GM10248 (cell line): ENCODE results near the gene DUOXA2.
A peak's percentile ranks its signal among the peaks of the same experiment; 100 is the strongest.

Experiments
- CTCF ChIA-PET: fragments of 300-600 bp; sonication (Branson Sonifier 250); formaldehyde crosslinking; extraction: SDS; loops from one replicate; lab custom pipeline; 2021; ENCODE audit warnings: antibody characterized with exemption; lab: Yijun Ruan, JAX
- POLR2A ChIA-PET: fragments of 350-650 bp; sonication (Branson Sonifier 250); formaldehyde crosslinking; extraction: SDS; loops from one replicate; lab custom pipeline; 2020; ENCODE audit warnings: antibody characterized with exemption; lab: Yijun Ruan, JAX
- DNase-seq: peaks from one replicate; pipeline ENCODE4 v3.0.0; 2012; ENCODE audit errors: extremely low spot score
- CTCF ChIP-seq: IDR thresholded peaks from 2 replicates; pipeline ENCODE4 v1.5.1; 2012; ENCODE audit warnings: mild to moderate bottlenecking, low read depth; ENCODE audit errors: extremely low read depth, missing control alignments, control extremely low read depth

DUOXA2 gene

GRCh38 chr15:45121020-45121419, 6.9 kb downstream of the DUOXA2 start:
- no peak for DNase-seq
- ChIA-PET POLR2A (no interaction called here), CTCF (interaction anchor here (0.7 to 5.8 kb wide), 7 partner anchors 9 to 152 kb away, joined by 3 to 44 read pairs (median 4); no protein-coding TSS in a partner anchor)
- no peak for TF ChIP-seq CTCF

- ChIA-PET CTCF (interaction anchor here (0.7 to 5.8 kb wide), 6 partner anchors 10 to 110 kb away, joined by 3 to 44 read pairs (median 3); no protein-coding TSS in a partner anchor), POLR2A (interaction anchor here (0.6 kb wide), 1 partner anchor 41 kb away, joined by 3 read pairs; no protein-coding TSS in a partner anchor)
- no peak for TF ChIP-seq CTCF
- DNase-seq, result no peak
These were observed 7.7 kb downstream of the DUOXA2 start for GRCh38 chr15:45121706-45122417.

GRCh38 chr15:45122719-45123118, 8.6 kb downstream of the DUOXA2 start:
- no peak for TF ChIP-seq CTCF
- CTCF ChIA-PET, result interaction anchor here (1.3 to 5.8 kb wide), 3 partner anchors 11 to 83 kb away, joined by 3 to 44 read pairs (median 6); no protein-coding TSS in a partner anchor
- no peak for DNase-seq
- POLR2A ChIA-PET, result interaction anchor here (1.2 kb wide), 1 partner anchor 14 kb away, joined by 3 read pairs; no protein-coding TSS in a partner anchor

- TF ChIP-seq CTCF, result no peak
- no peak for DNase-seq
- CTCF ChIA-PET, result interaction anchor here (0.6 to 5.8 kb wide), 3 partner anchors 10 to 40 kb away, joined by 3 to 44 read pairs (median 6); no protein-coding TSS in a partner anchor
- POLR2A ChIA-PET, result interaction anchor here (1.2 kb wide), 1 partner anchor 14 kb away, joined by 3 read pairs; no protein-coding TSS in a partner anchor
These were observed 9.3 kb downstream of the DUOXA2 start for GRCh38 chr15:45123397-45123796.

GRCh38 chr15:45126535-45127158, 12.5 kb downstream of the DUOXA2 start:
- POLR2A ChIA-PET, result no interaction called here
- DNase-seq, result no peak

More at GRCh38 chr15:45126535-45127158, 12.5 kb downstream of the DUOXA2 start:
- peak; percentile 60 for TF ChIP-seq CTCF
- CTCF ChIA-PET, result interaction anchor here (0.7 to 2.2 kb wide), 23 partner anchors 8 to 331 kb away, joined by 3 to 21 read pairs (median 3); a partner anchor contains a TSS
